ENCODE measurements around the gene PCED1B. TPM values are rescaled to one million over a fixed set of nuclear protein-coding genes. Genes with fewer than 3 reads are reported as not detected.
"Not testable (repeated sequence)": the region's sequence is repeated elsewhere in the genome, so short reads cannot be mapped to it uniquely, and the experiment has no call there.

PCED1B gene
- total RNA-seq, 1 donor from 2014 or later = 0.41 TPM

DNA sequence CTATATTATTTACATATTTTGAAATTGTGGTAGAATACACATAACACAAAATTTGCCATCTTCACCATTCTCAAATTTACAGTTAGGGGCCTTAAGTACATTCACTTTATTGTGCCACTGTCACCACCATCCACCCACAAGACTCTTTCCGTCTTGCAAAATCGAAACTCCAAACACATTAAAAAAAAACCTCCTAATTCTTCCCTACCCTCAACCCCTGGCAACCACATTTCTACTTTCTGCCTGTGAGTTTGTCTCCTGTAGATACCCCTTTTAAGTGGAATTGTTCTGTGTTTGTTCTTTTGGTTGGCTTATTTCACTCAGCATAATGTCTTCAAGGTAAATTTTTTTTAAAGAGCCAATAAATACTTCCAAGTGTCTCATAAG is 32.0 kb downstream of the PCED1B start:
- Mint-ChIP-seq H3K9me3 (no peaks in the 10 kb centered on the region), H3K27ac (no peak overlapping the region)
- DNase-seq (ENCODE audit: extremely low spot score, unreplicated experiment) = no peak

DNA sequence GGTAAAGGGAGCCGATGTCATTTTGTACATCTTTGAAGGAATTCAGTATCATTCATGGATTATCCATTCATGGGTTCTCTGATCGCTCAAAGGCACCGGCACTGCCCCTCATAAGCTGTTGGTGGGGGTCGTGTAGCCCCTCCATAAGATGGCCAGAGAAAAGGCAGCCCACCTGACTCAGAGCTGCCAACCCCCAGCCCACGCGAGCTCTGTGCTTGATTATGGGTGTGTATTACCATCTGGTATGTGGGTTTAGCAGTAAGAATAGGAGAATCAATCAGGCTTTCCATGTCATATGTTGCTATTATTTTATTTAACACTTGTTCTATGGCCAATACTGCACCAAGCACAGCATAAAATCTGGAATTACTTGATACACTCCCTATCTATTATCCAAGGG is 32.4 kb downstream of the PCED1B start:
- Mint-ChIP-seq H3K36me3 (no peaks in the 10 kb centered on the region), H3K27me3 (peaks cover 6% of the 10 kb centered on the region), H3K4me1 (ENCODE audit: unreplicated experiment) (peaks cover 2% of the 10 kb centered on the region), H3K4me3 (no peak overlapping the region), H3K27ac (no peak overlapping the region), H3K9me3 (no peaks in the 10 kb centered on the region)
- DNase-seq (ENCODE audit: extremely low spot score, unreplicated experiment) = no peak
- TF ChIP-seq, protein P1, sequence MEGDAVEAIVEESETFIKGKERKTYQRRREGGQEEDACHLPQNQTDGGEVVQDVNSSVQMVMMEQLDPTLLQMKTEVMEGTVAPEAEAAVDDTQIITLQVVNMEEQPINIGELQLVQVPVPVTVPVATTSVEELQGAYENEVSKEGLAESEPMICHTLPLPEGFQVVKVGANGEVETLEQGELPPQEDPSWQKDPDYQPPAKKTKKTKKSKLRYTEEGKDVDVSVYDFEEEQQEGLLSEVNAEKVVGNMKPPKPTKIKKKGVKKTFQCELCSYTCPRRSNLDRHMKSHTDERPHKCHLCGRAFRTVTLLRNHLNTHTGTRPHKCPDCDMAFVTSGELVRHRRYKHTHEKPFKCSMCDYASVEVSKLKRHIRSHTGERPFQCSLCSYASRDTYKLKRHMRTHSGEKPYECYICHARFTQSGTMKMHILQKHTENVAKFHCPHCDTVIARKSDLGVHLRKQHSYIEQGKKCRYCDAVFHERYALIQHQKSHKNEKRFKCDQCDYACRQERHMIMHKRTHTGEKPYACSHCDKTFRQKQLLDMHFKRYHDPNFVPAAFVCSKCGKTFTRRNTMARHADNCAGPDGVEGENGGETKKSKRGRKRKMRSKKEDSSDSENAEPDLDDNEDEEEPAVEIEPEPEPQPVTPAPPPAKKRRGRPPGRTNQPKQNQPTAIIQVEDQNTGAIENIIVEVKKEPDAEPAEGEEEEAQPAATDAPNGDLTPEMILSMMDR (conservative IDR thresholded peaks at IDR 0.05) = no peak

More for the DNA sequence above, 32.0 kb downstream of the PCED1B start:
- H3K4me3 Mint-ChIP-seq = no peak overlapping the region
- TF ChIP-seq, protein P1 (conservative IDR thresholded peaks at IDR 0.05) = no peak
- no peaks in the 10 kb centered on the region for H3K36me3 Mint-ChIP-seq
- peaks cover 5% of the 10 kb centered on the region for H3K4me1 Mint-ChIP-seq (ENCODE audit: unreplicated experiment)
- H3K27me3 Mint-ChIP-seq = peaks cover 6% of the 10 kb centered on the region

DNA sequence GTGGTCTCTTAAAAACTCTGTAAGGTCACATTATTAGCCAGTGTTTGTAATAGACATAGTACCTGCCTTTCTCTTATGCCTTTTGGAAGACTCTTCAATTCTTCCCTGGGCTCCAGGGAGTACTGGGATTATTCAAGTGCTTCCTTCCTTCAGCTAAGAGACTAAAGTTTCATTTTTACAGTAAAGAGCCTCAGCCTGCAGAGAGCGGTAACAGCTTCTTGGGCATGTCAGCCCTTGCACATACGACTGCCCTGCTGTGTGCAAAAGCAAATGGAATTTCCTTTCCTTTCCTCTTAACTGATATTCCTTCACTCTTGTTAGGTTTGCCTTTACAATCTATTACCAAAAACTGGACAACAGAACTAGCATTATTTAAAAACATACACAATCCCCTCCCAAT is 33.3 kb downstream of the PCED1B start:
- no peaks in the 10 kb centered on the region for H3K36me3 Mint-ChIP-seq
- H3K27me3 Mint-ChIP-seq = peaks cover 6% of the 10 kb centered on the region
- no peaks in the 10 kb centered on the region for H3K4me1 Mint-ChIP-seq (ENCODE audit: unreplicated experiment)
- DNase-seq (ENCODE audit: extremely low spot score, unreplicated experiment) = no peak
- TF ChIP-seq, protein P1 (conservative IDR thresholded peaks at IDR 0.05) = no peak
- H3K4me3 Mint-ChIP-seq = no peak overlapping the region
- H3K27ac Mint-ChIP-seq = no peak overlapping the region
- no peaks in the 10 kb centered on the region for H3K9me3 Mint-ChIP-seq

DNA sequence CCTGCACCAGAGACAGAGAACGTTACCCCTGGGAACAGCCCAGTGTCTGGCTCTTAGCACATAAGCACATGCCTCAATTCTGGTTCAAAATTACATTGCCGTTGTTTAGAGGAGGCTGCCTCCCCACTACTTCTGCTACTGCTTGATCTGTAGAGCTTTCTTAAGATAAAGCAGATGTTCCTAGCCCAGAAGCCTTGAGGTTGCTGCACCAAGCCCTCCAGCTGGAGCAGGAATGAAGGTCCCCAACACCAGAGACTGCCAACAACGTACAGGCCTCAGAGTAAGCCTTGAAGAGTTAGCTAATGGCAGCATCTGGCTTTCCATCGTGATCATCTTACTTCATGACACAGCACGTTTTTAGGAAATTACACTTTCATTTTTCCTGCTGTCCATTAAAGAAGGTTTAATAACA is 35.1 kb downstream of the PCED1B start:
- TF ChIP-seq, protein P1 (conservative IDR thresholded peaks at IDR 0.05) = no peak
- Mint-ChIP-seq H3K4me1 (ENCODE audit: unreplicated experiment) (no peaks in the 10 kb centered on the region), H3K27ac (no peak overlapping the region), H3K27me3 (peaks cover 6% of the 10 kb centered on the region), H3K36me3 (no peaks in the 10 kb centered on the region), H3K9me3 (no peaks in the 10 kb centered on the region), H3K4me3 (no peak overlapping the region)
- DNase-seq (ENCODE audit: extremely low spot score, unreplicated experiment) = no peak

DNA sequence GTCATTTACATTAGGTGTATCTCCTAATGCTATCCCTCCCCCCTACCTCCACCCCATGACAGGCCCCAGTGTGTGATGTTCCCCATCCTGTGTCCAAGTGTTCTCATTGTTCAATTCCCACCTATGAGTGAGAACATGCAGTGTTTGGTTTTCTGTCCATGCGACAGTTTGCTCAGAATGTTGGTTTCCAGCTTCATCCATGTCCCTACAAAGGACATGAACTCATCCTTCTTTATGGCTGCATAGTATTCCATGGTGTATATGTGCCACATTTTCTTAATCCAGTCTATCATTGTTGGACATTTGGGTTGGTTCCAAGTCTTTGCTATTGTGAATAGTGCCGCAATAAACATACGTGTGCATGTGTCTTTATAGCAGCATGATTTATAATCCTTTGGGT is 37.9 kb downstream of the PCED1B start:
- H3K9me3 Mint-ChIP-seq; H3K4me1 Mint-ChIP-seq (ENCODE audit: unreplicated experiment); DNase-seq (ENCODE audit: extremely low spot score, unreplicated experiment); H3K36me3 Mint-ChIP-seq; H3K27me3 Mint-ChIP-seq; H3K27ac Mint-ChIP-seq; H3K4me3 Mint-ChIP-seq: not testable (repeated sequence)

DNA sequence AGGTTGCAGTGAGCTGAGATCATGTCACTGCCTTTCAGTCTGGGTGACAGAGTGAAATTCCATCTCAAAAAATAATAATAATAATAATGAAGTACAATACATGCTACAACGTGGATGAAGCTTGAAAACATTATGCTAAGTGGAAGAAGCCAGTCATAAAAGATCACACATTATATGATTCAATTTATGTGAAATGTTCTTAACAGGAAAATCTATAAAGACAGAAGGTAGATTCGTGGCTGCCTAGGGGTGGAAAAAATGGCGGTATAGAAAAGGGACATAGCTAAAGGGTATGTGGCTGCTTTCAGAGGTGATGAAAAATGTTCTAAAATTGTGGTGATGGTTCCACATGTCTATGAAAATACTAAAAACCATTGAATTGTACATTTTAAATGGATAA is 41.3 kb downstream of the PCED1B start:
- H3K27me3 Mint-ChIP-seq = peaks cover 2% of the 10 kb centered on the region

More for the DNA sequence above, 41.3 kb downstream of the PCED1B start:
- H3K36me3 Mint-ChIP-seq = no peaks in the 10 kb centered on the region
- no peak overlapping the region for H3K4me3 Mint-ChIP-seq
- no peaks in the 10 kb centered on the region for H3K9me3 Mint-ChIP-seq
- DNase-seq (ENCODE audit: extremely low spot score, unreplicated experiment) = no peak
- no peak overlapping the region for H3K27ac Mint-ChIP-seq
- no peaks in the 10 kb centered on the region for H3K4me1 Mint-ChIP-seq (ENCODE audit: unreplicated experiment)
- TF ChIP-seq, protein P1 (conservative IDR thresholded peaks at IDR 0.05) = no peak
